IMR-90 (cell line): ENCODE measurements around the gene DHX34.

Source experiments
- BHLHE40 ChIP-seq: fragments of 150-350 bp; IDR thresholded peaks from 2 replicates; pipeline ENCODE4 v1.6.1; 2016; ENCODE audit warnings: mild to moderate bottlenecking, low read depth, low read length
- CEBPB ChIP-seq: IDR thresholded peaks from 2 replicates; pipeline ENCODE4 v1.6.1; 2012; ENCODE audit warnings: low read depth, low read length, improper control_type of control experiment
- CHD1 ChIP-seq: IDR thresholded peaks from 2 replicates; pipeline ENCODE4 v1.6.1; 2012; ENCODE audit warnings: low read depth, low read length, improper control_type of control experiment
- FOS ChIP-seq: fragments of 150-350 bp; IDR thresholded peaks from 2 replicates; pipeline ENCODE4 v1.6.1; 2016; ENCODE audit warnings: low read depth, low read length
- MAFK ChIP-seq: IDR thresholded peaks from 2 replicates; pipeline ENCODE4 v1.6.1; 2012; ENCODE audit warnings: low read depth, low read length, improper control_type of control experiment
- MAZ ChIP-seq: IDR thresholded peaks from 2 replicates; pipeline ENCODE4 v1.6.1; 2012; ENCODE audit warnings: low read depth, mild to moderate bottlenecking, low read length, improper control_type of control experiment, moderate library complexity, borderline replicate concordance
- POLR2A ChIP-seq: IDR thresholded peaks from 2 replicates; pipeline ENCODE4 v1.6.1; 2012; ENCODE audit warnings: mild to moderate bottlenecking, low read depth, low read length
- RAD21 ChIP-seq: IDR thresholded peaks from 2 replicates; pipeline ENCODE4 v1.6.1; 2012; ENCODE audit warnings: low read length, improper control_type of control experiment
- RCOR1 ChIP-seq: IDR thresholded peaks from 2 replicates; pipeline ENCODE4 v1.6.1; 2012; ENCODE audit warnings: mild to moderate bottlenecking, low read length, improper control_type of control experiment; ENCODE audit not compliant: insufficient replicate concordance
- RFX5 ChIP-seq: IDR thresholded peaks from 2 replicates; pipeline ENCODE4 v1.8.0; 2012; ENCODE audit warnings: low read depth, mild to moderate bottlenecking, low read length, moderate library complexity
- TF ChIP-seq, protein P1 (sequence below): conservative IDR thresholded peaks from 2 replicates; pipeline ENCODE4 v1.5.1; 2012; ENCODE audit warnings: mild to moderate bottlenecking, low read depth, low read length, improper control_type of control experiment
- TF ChIP-seq, protein P2 (sequence below): fragments of 150-350 bp; IDR thresholded peaks from 2 replicates; pipeline ENCODE4 v1.6.1; 2016; ENCODE audit warnings: low read depth, mild to moderate bottlenecking, low read length, moderate library complexity, borderline replicate concordance
- TF ChIP-seq, protein P3 (sequence below): fragments of 150-350 bp; IDR thresholded peaks from 2 replicates; pipeline ENCODE4 v1.6.1; 2017; ENCODE audit warnings: mild to moderate bottlenecking, antibody characterized with exemption, low read length, low read depth

DNA sequence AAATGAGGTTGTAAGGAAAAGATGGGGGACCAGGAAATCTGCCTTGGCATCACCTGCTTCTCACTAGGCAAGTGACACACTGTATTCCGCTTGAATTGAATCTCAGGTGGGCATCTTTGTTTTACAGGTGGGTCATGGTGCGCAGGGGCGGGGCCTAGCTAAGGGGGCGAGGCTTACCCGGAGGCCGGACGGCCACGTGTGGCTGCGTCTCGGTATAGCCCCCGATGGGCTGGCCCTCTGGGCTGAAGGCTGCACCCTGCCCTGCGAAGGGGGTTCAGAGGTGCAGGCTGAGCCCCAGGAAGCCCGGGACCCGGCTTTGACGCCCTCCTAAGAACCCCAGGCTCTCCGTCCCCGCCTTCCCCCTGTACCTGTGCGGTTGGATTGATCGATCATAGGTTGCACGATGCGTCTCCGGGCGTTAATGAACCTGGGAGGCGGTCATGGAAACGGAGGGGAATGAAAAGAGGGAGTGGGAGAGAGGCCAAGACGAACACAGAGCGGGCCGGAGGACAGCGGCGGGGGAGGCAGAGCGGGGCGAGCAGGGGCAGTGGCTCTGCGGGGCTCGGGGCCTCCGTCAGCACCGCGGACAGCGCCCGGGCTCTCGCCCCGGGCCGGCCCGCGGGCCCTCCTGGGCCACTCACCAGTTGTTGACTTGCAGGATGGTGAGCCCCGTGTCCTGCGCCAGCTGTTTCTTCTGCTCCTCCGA is 57.7 kb downstream of the DHX34 start:
- TF ChIP-seq, protein P1, sequence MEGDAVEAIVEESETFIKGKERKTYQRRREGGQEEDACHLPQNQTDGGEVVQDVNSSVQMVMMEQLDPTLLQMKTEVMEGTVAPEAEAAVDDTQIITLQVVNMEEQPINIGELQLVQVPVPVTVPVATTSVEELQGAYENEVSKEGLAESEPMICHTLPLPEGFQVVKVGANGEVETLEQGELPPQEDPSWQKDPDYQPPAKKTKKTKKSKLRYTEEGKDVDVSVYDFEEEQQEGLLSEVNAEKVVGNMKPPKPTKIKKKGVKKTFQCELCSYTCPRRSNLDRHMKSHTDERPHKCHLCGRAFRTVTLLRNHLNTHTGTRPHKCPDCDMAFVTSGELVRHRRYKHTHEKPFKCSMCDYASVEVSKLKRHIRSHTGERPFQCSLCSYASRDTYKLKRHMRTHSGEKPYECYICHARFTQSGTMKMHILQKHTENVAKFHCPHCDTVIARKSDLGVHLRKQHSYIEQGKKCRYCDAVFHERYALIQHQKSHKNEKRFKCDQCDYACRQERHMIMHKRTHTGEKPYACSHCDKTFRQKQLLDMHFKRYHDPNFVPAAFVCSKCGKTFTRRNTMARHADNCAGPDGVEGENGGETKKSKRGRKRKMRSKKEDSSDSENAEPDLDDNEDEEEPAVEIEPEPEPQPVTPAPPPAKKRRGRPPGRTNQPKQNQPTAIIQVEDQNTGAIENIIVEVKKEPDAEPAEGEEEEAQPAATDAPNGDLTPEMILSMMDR: no peak
- TF ChIP-seq, protein P2, sequence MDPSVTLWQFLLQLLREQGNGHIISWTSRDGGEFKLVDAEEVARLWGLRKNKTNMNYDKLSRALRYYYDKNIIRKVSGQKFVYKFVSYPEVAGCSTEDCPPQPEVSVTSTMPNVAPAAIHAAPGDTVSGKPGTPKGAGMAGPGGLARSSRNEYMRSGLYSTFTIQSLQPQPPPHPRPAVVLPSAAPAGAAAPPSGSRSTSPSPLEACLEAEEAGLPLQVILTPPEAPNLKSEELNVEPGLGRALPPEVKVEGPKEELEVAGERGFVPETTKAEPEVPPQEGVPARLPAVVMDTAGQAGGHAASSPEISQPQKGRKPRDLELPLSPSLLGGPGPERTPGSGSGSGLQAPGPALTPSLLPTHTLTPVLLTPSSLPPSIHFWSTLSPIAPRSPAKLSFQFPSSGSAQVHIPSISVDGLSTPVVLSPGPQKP: no peak
- TF ChIP-seq BHLHE40 (no peak), POLR2A (no peak), RAD21 (no peak), CEBPB (no peak), CHD1 (no peak), RCOR1 (no peak), RFX5 (no peak), MAZ (no peak), MAFK (no peak), FOS (no peak)
- TF ChIP-seq, protein P3, sequence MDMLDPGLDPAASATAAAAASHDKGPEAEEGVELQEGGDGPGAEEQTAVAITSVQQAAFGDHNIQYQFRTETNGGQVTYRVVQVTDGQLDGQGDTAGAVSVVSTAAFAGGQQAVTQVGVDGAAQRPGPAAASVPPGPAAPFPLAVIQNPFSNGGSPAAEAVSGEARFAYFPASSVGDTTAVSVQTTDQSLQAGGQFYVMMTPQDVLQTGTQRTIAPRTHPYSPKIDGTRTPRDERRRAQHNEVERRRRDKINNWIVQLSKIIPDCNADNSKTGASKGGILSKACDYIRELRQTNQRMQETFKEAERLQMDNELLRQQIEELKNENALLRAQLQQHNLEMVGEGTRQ: no peak
